Activated naive CD4-positive, alpha-beta T cell treated with anti-CD3 and anti-CD28 coated beads, Interleukin-2, amount 50 U/mL, for 72 hours (primary cell): ENCODE measurements around the gene C1orf74. TPM values are rescaled to one million over a fixed set of nuclear protein-coding genes. Genes with fewer than 3 reads are reported as not detected.
"Not testable (repeated sequence)": the region's sequence is repeated elsewhere in the genome, so short reads cannot be mapped to it uniquely, and the experiment has no call there.

Experiments used
- ATAC-seq, 2 donors: fragments of 150-1000 bp; cut with Tn5 transposase; 2 replicates each; pipeline ENCODE4 v1.10.0; 2021; ENCODE audit warnings: mild to moderate bottlenecking in 2 of 2, moderate library complexity in 2 of 2
- DNase-seq, 2 donors: peaks; one replicate each; pipeline ENCODE4 v3.0.0; 2021 to 2022; ENCODE audit warnings: low spot score in 2 of 2
- H3K27ac Mint-ChIP-seq, 2 donors: one replicate each; pipeline ENCODE4 v1.8.0; 2022; ENCODE audit warnings: mild to moderate bottlenecking in 2 of 2, mixed read lengths in 2 of 2
- H3K36me3 Mint-ChIP-seq, 2 donors: one replicate each; pipeline ENCODE4 v1.8.0; 2022; ENCODE audit warnings: mixed read lengths in 2 of 2
- H3K9me3 Mint-ChIP-seq, 2 donors: one replicate each; pipeline ENCODE4 v1.8.0; 2022; ENCODE audit warnings: mixed read lengths in 2 of 2
- total RNA-seq, 2 donors: library from RNA; stranded (reverse); gene quantifications; one replicate each; pipeline ENCODE4 v1.2.3, GENCODE V29; 2022

The C1orf74 gene
- total RNA-seq, 2 donors from 2014 or later, result 3.5 to 4.9 TPM

DNA sequence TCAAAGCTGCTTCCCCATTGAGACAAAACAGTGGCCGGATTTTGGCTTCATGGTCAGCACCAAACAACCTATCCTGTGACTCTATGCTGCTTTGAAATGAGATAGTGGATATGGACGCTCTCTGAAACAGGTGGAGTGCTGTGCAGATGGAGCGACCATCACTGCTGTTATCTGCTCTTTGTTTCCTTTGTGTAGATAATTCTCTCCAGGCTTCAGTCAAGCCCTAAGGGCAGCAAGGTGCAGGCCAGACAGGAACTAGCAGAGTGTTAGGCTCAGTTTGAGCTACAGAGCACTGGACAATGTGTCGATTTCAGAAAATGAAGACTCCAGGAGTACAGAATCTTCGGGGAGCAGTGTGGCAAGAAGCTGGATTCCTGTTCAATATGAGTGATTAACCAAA lies 26.4 kb upstream of the C1orf74 start:
- no peaks in the 10 kb centered on the region for H3K36me3 Mint-ChIP-seq
- no peak overlapping the region for H3K27ac Mint-ChIP-seq
- no peaks in the 10 kb centered on the region for H3K9me3 Mint-ChIP-seq
- ATAC-seq (no peak), DNase-seq (no peak)

DNA sequence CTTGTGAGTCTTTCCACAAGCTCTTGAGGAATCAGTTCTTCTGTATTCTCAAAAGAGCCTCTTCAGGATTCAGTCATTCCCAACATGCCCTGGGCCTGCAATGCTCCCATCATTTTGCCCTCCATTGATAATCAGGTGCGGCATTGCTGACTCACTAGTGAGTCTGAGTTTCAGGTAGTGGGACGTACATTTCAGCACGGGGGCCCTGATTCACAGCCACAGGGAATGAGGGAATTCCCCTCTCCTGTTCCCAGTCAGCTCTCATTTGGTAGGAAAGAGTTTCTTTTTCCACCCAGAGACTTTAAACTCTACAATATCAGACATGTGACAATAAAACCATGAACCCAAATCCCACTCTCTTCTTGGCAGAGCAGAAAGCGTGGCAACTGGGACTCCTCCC lies 25.3 kb upstream of the C1orf74 start:
- no peak overlapping the region for H3K27ac Mint-ChIP-seq
- no peaks in the 10 kb centered on the region for H3K9me3 Mint-ChIP-seq
- no peak for ATAC-seq
- DNase-seq, result no peak
- no peaks in the 10 kb centered on the region for H3K36me3 Mint-ChIP-seq

DNA sequence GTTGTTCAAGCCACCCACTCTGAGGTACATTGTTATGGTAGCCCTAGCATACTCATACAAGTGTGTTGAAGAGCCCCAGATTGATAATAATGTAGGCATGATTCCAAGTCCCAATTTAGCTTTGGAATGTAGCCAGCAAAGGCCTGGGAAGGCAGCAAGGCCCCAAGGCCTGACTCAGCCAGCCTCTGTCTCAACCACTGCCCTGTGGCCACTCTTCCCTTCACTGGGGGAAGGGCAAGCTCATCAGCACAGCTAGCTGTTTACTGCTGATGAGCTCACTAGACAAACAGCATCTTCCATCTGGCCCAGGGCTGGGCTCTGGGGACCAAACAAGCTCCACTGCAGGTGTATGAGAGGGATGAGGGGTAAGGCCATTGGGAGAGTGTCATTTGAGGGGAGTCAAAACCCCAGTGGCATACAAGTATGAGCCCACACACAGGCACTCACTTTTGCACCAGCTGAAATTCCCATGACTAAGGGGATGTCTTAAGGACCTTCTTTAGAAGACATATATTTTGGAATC lies 23.8 kb upstream of the C1orf74 start:
- Mint-ChIP-seq H3K36me3 (no peaks in the 10 kb centered on the region), H3K9me3 (no peaks in the 10 kb centered on the region), H3K27ac (no peak overlapping the region)
- DNase-seq (no peak), ATAC-seq (no peak)

DNA sequence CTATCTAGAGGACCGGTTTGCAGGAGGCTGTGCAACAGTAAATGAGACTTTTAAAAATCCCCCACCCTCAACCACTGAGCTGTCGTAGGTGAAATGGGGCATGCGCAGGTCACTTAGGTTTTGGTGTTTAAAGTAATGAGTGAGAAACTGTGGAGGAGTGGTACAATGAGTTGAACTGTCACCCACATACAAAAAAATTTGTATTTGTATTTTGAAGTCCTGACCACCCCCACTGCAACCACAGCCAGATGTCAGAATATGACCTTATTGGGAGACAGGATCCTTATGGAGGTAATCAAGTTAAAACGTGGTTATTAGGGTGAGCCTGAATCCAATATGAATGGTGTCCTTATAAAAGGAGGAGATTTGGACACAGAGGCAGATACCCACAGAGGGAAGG lies 23.1 kb upstream of the C1orf74 start:
- Mint-ChIP-seq H3K27ac (no peak overlapping the region), H3K36me3 (no peaks in the 10 kb centered on the region), H3K9me3 (no peaks in the 10 kb centered on the region)
- DNase-seq (no peak), ATAC-seq (no peak)

DNA sequence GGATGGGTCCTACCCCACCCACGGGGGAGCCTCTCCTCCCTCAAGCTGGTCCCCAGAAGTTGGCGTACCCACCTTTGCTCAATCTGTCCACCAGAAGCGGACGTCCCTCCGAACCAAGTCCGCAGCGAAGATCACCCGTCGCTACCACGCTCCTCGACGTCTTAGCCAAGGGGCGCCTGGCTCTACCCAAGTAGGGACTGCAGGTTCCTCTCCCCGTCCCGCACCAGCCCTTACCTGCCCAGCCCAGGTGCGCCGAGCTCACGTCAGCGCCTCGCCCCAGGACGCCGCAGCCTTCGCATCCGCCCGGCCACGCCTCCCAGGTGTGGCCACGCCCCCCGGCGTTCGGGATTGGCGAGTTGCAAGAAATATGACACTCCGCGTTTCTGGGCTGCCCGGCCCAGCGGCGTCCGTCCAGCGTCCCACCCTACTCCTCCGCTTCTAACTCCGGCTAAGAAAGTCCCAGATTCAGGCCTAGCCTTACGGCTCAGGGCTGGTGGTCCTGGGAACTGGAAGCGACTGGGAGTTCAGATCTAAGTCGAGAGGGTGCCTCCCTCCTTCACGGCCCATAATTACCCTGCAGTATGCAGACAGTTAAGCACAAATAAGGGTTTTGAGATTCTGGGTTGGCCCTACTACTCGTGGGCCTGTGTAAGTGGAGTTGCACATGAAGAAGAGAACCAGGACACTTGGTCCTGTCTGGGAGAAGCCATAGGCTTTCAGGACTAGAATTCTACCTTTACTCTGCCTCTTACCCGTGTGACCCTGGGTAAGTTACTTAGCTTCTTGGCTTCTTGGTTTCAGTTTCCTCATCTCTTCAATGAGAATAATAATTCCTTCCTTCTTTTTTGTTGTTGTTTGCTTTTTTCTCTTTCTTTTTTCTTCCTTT lies 21.8 kb upstream of the C1orf74 start, which contains the start of gene IRF6:
TSS of gene IRF6 (minus strand) at position 268 of the 886 bp plus-strand sequence. CDS start 4,729 bp downstream, outside the sequence.
- Mint-ChIP-seq H3K9me3 (no peaks in the 10 kb centered on the region), H3K27ac (peak within 1 kb of the TSS in 1 of 2 donors; percentile 59), H3K36me3 (no peaks in the 10 kb centered on the region)
- peak; percentile 62 to 65 for DNase-seq
- peak; percentile 91 for ATAC-seq

DNA sequence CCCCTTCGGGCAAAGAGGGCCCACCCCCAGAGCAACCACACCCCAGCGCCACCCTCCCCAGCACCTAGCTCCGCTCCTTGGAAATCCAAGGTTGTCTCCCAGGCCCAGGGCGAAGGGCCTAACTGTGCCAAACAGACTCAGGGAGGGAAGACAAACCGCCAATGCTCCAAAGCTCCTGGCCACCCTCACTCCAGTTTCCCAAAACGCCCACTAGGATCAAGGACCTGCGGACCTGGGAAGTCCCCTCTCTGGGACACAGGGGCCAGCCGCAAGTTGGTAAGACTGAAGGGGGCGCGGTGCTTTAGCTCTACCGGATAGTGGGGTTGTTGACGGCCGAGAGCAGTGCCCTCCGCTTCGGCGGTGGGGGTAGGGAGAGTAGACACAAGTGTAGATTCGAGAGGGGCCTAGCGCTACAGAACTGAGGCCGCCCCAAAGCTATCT lies 21.0 kb upstream of the C1orf74 start:
- ATAC-seq (no peak), DNase-seq (no peak)
- H3K27ac Mint-ChIP-seq, result peak overlapping the region in 1 of 2 donors; percentile 59
- no peaks in the 10 kb centered on the region for H3K36me3 Mint-ChIP-seq
- H3K9me3 Mint-ChIP-seq, result no peaks in the 10 kb centered on the region

DNA sequence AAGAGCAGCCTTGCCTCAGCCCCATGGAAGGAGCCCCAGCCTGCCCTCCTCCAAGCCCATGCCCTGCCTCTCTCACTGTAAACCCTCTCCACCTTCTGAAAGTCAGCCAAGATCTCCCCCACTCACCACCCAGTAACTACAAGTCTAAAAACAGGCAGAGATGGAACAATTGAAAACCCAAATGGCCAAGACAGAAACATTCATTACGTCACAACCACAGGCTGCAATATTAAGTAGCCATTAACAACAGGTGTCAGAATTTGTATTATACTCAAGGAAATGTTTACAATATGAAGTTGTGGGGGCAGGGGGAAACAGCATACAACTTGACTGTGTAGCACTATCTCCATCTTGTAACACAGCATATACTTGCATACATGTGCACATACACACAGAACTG lies 19.2 kb upstream of the C1orf74 start:
- Mint-ChIP-seq H3K9me3 (no peaks in the 10 kb centered on the region), H3K27ac (no peak overlapping the region), H3K36me3 (no peaks in the 10 kb centered on the region)
- ATAC-seq (no peak), DNase-seq (no peak)

DNA sequence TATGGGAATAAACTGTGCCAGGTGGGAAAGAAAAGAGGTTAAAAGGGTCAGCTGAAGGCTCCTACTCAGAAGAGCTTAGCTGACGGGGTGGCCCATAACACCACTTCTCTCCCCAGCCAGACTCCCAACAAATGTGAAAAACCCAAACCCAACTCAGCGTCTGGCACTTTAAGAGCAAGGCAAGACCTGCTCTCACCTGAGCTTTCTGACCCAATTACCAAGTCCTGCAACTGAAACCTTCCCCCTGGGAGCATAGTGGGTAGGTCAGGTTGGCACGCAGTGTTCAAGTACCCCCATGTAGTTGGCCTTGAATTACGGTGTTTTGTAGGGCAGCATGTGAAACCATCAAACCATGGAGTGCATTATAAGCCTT lies 18.4 kb upstream of the C1orf74 start:
- Mint-ChIP-seq H3K27ac (no peak overlapping the region), H3K9me3 (no peaks in the 10 kb centered on the region), H3K36me3 (peaks cover 0 to 5% of the 10 kb centered on the region in 2 donors)
- DNase-seq, result no peak
- ATAC-seq, result no peak

DNA sequence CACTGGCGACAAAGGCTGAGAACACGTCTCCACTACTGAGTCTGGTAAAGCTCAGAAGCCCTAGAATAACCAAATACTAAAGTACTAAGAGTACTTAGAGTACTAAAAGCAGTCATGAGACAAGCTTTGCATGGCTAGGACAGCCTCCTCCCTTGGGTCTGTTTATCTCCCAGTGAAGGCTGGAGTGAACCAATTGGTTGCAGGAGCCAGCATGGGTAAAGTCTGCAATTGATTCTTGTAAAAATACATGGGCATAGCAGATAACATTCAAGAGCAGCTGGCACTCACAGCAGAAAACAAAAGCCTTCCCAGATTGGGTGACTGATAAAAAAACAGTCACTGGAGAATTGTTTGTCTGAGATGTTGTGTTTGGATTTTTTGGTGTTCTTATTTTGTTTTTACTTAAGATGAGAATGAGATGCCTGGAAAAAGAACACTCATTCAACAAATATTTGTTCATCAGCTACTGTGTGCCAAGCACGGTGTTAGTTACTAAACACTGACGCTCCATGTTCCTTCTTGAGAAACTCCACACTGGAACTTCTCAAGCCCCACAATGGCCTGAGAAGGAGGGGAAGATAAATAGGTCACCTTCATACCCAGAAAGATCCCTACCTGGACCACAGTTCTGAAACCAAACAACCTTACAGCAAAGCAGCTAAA lies 17.9 kb upstream of the C1orf74 start:
- no peak overlapping the region for H3K27ac Mint-ChIP-seq
- DNase-seq (no peak), ATAC-seq (no peak)
- H3K36me3 Mint-ChIP-seq, result peaks cover 0 to 6% of the 10 kb centered on the region in 2 donors
- H3K9me3 Mint-ChIP-seq, result no peaks in the 10 kb centered on the region

DNA sequence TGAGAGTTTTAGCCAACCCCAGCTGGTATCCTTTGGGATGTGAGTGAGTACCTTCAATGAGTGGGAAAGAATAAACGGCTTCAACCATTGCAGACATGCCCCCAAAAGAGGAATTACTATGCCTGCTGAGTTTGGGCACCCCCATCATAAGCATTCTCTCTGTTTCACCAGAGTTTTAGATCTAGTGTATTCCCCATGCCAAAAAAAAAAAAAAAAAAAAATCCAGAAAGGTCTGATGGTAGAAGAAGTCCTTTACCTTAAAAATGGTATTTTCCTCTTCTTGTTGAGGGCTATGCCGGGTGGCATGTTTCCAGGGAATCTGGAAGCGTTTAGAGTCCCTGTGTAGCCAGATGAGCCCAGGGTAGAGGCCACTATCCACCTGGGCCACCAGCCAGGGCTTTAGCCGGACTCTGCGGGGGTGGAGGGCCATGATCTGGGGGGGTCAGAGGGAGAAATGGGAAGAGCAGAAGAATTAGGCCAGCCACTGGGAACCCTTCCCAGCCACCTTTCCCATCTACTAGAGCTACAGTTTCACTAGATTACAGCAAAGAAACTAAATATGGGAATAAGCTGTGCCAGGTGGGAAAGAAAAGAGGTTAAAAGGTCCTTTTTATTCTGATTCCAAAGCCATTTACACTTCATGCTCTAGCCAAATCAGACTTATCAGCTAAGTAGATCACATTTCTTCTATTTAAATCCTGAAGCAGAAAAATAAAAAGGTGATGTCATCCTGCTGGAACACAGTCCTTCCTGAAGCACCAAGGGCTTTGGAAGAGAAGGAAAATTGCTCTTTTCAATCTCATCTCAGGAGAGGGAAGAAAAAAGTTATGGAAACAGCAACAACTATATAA lies 16.9 kb upstream of the C1orf74 start:
- Mint-ChIP-seq H3K9me3 (no peaks in the 10 kb centered on the region), H3K36me3 (peaks cover 0 to 6% of the 10 kb centered on the region in 2 donors), H3K27ac (no peak overlapping the region)
- ATAC-seq (no peak), DNase-seq (no peak)

DNA sequence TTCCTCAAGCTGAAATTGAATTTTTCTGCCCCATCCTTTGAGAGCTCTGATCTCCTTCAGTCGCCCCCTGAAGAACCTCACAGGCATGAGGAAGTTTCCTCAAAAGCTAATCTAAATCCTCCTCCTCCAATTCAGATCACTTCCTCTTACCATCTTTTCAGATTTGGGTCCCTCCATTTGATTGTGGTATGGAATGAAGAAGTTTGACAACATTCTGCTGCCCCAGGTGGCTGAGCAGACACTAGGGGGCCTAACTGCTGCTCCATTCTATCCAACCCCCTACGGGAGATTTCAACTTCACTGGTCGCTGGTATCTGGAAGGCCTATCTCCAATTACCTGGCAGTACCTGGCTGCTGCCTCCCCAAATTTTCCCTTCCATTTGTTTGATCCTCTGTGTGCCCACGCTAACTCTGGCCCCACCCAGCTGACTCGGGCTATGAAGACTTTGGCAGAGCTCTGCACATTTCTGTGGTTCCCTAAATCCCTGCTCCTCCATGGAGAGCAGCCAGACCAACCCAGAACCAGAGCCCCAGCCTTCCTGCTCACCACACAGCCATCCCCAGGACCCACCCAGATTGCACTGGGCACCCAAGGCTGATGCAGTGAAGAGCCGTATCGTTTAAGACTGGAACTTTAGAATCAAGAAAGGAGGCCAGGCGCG lies 13.8 kb upstream of the C1orf74 start:
- ATAC-seq, result no peak
- Mint-ChIP-seq H3K36me3 (peaks cover 0 to 19% of the 10 kb centered on the region in 2 donors), H3K9me3 (no peaks in the 10 kb centered on the region), H3K27ac (peak overlapping the region in 1 of 2 donors; percentile 46)
- no peak for DNase-seq

DNA sequence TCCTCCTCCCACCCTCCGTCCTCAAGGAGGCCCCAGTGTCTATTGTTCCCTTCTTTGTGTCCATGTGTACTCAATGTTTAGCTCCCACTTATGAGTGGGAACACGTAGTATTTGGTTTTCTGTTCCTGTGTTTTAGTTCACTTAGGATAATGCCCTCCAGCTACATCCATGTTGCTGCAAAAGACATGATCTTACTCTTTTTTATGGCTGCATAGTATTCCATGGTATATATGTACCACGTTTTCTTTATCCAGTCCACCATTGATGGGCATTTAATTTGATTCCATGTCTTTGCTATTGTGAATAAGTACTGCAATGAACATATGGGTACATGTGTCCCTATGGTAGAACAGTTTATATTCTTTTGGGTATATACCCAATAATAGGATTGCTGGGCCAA lies 9.4 kb upstream of the C1orf74 start:
- H3K36me3 Mint-ChIP-seq, result peaks cover 0 to 25% of the 10 kb centered on the region in 2 donors
- not testable (repeated sequence) for ATAC-seq, H3K9me3 Mint-ChIP-seq, H3K27ac Mint-ChIP-seq, DNase-seq

DNA sequence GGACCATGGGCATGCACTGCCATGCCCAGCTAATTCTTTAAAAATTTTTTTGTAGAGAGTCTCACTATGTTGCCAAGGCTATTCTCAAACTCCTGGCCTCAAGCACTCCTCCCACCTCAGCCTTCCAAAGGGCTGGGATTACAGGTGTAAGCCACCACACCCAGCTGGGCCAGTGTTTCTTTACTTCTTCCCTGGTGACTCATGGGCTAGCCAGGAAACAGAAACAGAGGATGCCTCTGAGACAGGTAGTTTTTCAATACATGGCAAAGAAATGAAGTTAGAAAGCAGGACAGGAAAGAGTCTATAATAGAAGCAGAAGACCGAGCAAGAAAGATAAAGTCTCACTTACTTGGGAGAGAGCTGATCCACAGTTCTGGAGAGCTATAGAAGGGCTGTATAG lies 7.6 kb upstream of the C1orf74 start:
- no peak overlapping the region for H3K27ac Mint-ChIP-seq
- peaks cover 0 to 20% of the 10 kb centered on the region in 2 donors for H3K36me3 Mint-ChIP-seq
- no peak for DNase-seq
- no peaks in the 10 kb centered on the region for H3K9me3 Mint-ChIP-seq
- ATAC-seq, result no peak

DNA sequence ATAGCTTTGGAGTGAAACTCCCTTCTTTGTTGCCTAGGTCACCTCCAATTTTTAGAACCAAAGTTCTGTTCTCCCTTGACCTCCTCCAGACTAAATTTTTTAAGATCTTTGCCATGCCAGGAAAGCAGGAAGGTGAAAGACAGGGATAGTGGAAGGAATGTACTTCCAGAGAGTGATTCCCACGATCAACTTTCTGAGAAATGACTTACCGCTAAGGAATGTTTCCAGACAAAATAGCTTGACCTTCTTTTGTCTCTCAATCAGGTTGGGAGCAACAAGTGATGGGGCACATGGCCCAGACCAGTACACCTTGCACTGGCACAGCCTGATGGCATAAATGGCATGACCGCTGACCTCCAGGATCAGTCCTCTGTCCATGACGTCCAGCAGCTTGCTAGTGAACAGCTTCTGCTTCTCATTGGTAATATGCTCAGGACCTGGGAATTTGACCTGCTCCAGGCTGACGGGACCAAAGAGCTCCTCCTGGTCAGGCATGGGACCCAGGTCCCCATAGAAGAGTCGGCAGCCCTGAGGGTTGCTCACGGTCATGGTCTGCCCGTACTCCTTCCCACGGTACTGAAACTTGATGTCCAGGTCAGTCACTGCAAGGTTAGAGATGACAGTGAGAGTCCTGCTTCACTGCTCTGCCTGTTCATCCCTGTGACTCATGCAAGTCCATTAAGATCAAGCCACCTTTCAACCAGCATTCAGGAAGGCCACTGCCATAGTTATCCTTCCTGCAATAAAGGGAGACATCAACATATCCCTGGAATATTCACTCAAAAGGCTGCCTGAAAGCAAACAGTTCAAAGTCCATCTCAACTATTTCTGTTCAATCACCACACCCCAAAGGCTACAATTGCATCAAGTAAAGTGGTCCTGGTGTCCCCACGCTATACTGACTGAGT lies 6.2 kb upstream of the C1orf74 start:
- peaks cover 1 to 4% of the 10 kb centered on the region in 2 donors for H3K9me3 Mint-ChIP-seq
- ATAC-seq, result no peak
- no peak overlapping the region for H3K27ac Mint-ChIP-seq
- DNase-seq, result no peak
- H3K36me3 Mint-ChIP-seq, result peaks cover 5 to 20% of the 10 kb centered on the region in 2 donors

DNA sequence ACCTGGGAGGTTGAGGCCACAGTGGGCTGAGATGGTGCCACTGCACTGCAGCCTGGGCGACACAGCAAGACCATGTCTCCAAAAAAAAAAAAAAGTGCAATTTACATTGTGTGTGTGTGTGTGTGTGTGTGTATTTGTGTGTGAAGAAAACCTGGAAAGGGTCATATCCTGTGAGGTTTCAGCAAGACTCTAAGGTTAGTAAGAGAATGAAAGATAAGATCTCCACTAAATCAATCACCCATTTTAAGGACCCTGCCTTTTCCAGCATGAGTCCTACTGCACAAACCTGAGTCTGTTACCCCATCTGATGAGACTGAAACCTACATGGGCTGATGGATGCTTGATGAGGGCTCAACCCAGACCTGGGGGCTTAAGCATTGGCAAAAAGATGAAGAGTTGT lies 4.9 kb upstream of the C1orf74 start:
- Mint-ChIP-seq H3K36me3 (peaks cover 13 to 19% of the 10 kb centered on the region in 2 donors), H3K9me3 (peaks cover 6 to 7% of the 10 kb centered on the region in 2 donors), H3K27ac (no peak overlapping the region)
- DNase-seq (no peak), ATAC-seq (no peak)
